Heart right ventricle (tissue), 16 donors: Measurements from ENCODE around the gene PSMD14. TPM values are rescaled to one million over a fixed set of nuclear protein-coding genes. Genes with fewer than 3 reads are reported as not detected.

Source experiments
- ATAC-seq, 8 donors: fragments of 200-7000 bp; cut with Tn5 transposase; one replicate each; pipeline ENCODE4 v1.9.1; 2020; ENCODE audit warnings: mild to moderate bottlenecking in 8 of 8, moderate library complexity in 8 of 8, moderate number of reproducible peaks in 1 of 8
- DNase-seq, 2 donors: peaks; one replicate each; pipeline ENCODE4 v3.0.0-alpha.2; 2020
- H3K27ac ChIP-seq, 10 donors: fragments of 200-600 bp; sonication (generic) in 2 of 10; one replicate each; pipeline versions ENCODE4 v1.5.0 to v1.8.0; 2020 to 2022; ENCODE audit warnings: mild to moderate bottlenecking in 3 of 10
- H3K27me3 ChIP-seq, 7 donors: fragments of 200-600 bp; one replicate each; pipeline ENCODE4 v1.8.0; 2021 to 2022; ENCODE audit warnings: mild to moderate bottlenecking in 2 of 7
- H3K36me3 ChIP-seq, 9 donors: fragments of 200-600 bp; sonication (generic) in 1 of 9; one replicate each; pipeline versions ENCODE4 v1.5.0 to v1.8.0; 2020 to 2022; ENCODE audit warnings: mild to moderate bottlenecking in 2 of 9
- H3K4me1 ChIP-seq, 9 donors: fragments of 200-600 bp; sonication (generic) in 1 of 9; one replicate each; pipeline versions ENCODE4 v1.5.0 to v1.8.0; 2020 to 2022; ENCODE audit warnings: mild to moderate bottlenecking in 4 of 9
- H3K4me3 ChIP-seq, 10 donors: fragments of 200-600 bp; sonication (generic) in 2 of 10; one replicate each; pipeline versions ENCODE4 v1.5.0 to v1.8.0; 2020 to 2022; ENCODE audit warnings: mild to moderate bottlenecking in 7 of 10, moderate library complexity in 2 of 10
- H3K9me3 ChIP-seq, 11 donors: fragments of 200-600 bp in 10 of 11; sonication (generic) in 2 of 11; one replicate each; pipeline versions ENCODE4 v1.5.0 to v1.8.0; 2013 to 2022; ENCODE audit warnings: mild to moderate bottlenecking in 2 of 11, control low read depth in 1 of 11, moderate library complexity in 1 of 11
- WGBS, 2 donors: extraction: QIAGEN DNeasy Blood & Tissue Kit; methylation state at CpG; one replicate each; pipeline ENCODE4 v1.1.7; 2013; ENCODE audit warnings: inconsistent platforms in 1 of 2; 5-methylcytosine and 5-hydroxymethylcytosine counted together
- intact Hi-C, 10 donors: fragments of 100-400 bp; cut with DNase I; formaldehyde crosslinking; loops; one replicate each; pipeline versions ENCODE4 v1.11.1 to v1.14.2; 2022
- polyA plus RNA-seq, 2 donors: library from polyadenylated mRNA; stranded (reverse); fragments of 200-250 nt; gene quantifications; one replicate each; pipeline ENCODE4 v1.2.3, GENCODE V29; 2013
- total RNA-seq, 10 donors: library from RNA; stranded (reverse); fragmentation: NEBNext Ultra II Directional in 3 of 10; extraction: Animal tissue kit (Norgen Biotek cat#: 25700) in 3 of 10; gene quantifications; one replicate each; pipeline versions ENCODE4 v1.2.1 to v1.2.4, GENCODE V29; 2021 to 2023
- TF ChIP-seq, protein P1 (sequence below), 9 donors: fragments of 200-600 bp; sonication (generic) in 2 of 9; IDR thresholded peaks; one replicate each; pipeline versions ENCODE4 v1.5.0 to v1.8.0; 2021 to 2022; ENCODE audit warnings: antibody characterized with exemption in 9 of 9, mild to moderate bottlenecking in 5 of 9, moderate library complexity in 1 of 9
- donor health status: Arrhythmogenic right ventricular cardiomyopathy.
- donor health status: ischemic (EF 13 %, LVEDD 7.1; RV severe dilation, severe dysfunction).
- donor health status: healthy with polysubstance abuse.
- donor health status: DM: no; HTN: yes; CAD: no.
- donor health status: DM: no; HTN: no; CAD: no.
- donor health status: ischemic (EF 25% LVEDD 6.9; RV normal size, moderate dysfunction).
- donor health status: ischemic (EF 25% LVEDD 5.7; RV mildly dilated, moderate dysfunction).
- donor health status: healthy.
- donor health status: DM: yes; HTN: yes; CAD: no.
- donor health status: Ischemic cardiomyopathy.
- donor health status: ischemic (EF 35%, LVEDD 5.7; RV mildly dilated, moderate dysfunction).
- donor health status: nonischemic (EF 11% LVEDD 7.7; RV severe dilation, severe dysfunction).
- donor health status: DM: yes; HTN: yes; CAD: no.
- donor health status: PGD.
- donor health status: ischemic (EF 29% LVEDD 5.4; RV normal size, mild dysfunction).
- donor health status: nonischemic (EF 23%, LVEDD 6.1; RV moderate dilation, normal function).

PSMD14 gene
- total and polyA plus RNA-seq, 12 donors, result 21.6 to 66.9 (median 44.4) TPM

- TF ChIP-seq, protein P1, sequence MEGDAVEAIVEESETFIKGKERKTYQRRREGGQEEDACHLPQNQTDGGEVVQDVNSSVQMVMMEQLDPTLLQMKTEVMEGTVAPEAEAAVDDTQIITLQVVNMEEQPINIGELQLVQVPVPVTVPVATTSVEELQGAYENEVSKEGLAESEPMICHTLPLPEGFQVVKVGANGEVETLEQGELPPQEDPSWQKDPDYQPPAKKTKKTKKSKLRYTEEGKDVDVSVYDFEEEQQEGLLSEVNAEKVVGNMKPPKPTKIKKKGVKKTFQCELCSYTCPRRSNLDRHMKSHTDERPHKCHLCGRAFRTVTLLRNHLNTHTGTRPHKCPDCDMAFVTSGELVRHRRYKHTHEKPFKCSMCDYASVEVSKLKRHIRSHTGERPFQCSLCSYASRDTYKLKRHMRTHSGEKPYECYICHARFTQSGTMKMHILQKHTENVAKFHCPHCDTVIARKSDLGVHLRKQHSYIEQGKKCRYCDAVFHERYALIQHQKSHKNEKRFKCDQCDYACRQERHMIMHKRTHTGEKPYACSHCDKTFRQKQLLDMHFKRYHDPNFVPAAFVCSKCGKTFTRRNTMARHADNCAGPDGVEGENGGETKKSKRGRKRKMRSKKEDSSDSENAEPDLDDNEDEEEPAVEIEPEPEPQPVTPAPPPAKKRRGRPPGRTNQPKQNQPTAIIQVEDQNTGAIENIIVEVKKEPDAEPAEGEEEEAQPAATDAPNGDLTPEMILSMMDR (IDR thresholded peaks at IDR 0.05), result no peak
- intact Hi-C loops, result no loop called here
- peaks cover 10 to 85% (median 81%) of the 10 kb centered on the region in 7 donors for H3K27me3 ChIP-seq
- no peak overlapping the region for H3K27ac ChIP-seq
- peaks cover 0 to under 1% (median 0%) of the 10 kb centered on the region in 9 donors for H3K36me3 ChIP-seq
- no peak overlapping the region for H3K4me3 ChIP-seq
- no peaks in the 10 kb centered on the region for H3K9me3 ChIP-seq
- DNase-seq (peak in 1 of 2 donors; percentile 11), ATAC-seq (peak in 2 of 8 donors; percentile 16 to 20)
- WGBS, 2 donors, result 4 to 6% methylated on average over 41 of the region's 41 CpGs
- peaks cover 7 to 52% (median 42%) of the 10 kb centered on the region in 9 donors for H3K4me1 ChIP-seq
Observed at GRCh38 chr2:161416708-161417437, 108.6 kb downstream of the PSMD14 start.

DNA sequence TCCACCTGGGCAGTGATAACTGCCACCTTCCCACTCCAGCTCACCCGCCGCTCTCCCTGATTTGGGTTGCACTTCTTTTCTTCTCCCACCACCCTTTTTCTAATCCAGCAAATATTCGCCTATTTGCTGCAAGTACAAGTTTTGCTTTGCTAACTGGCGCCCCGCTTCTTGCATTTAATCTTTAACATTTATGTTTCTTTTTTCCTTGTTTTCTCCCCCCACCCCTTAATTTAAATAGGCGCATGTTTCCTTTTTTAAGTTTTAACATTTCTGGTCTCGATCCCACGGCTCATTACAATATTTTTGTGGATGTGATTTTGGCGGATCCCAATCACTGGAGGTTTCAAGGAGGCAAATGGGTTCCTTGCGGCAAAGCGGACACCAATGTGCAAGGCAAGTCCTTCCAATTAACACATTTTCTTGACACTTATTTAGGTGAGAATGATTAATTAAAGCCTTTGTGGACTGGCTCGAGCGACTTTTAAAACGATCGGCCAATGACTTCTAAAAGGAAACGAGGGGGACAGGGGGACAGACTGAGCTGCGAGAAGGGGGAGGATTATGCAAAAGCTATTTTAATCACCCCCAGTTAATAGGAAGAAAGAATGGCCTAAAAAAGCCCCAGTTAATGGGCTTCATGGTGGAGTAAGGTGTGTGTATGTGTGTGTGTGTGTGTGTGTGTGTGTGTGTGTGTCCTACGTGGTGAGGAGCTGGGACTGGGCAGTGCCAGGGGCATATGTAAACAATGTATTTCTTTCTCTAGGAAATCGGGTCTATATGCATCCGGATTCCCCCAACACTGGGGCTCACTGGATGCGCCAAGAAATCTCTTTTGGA, 109.4 kb downstream of the PSMD14 start:
- no peaks in the 10 kb centered on the region for H3K36me3 ChIP-seq
- no peak overlapping the region for H3K4me3 ChIP-seq
- 8 to 10% methylated on average over 21 of the region's 21 CpGs for WGBS, 2 donors
- DNase-seq (no peak), ATAC-seq (no peak)
- TF ChIP-seq, protein P1 (IDR thresholded peaks at IDR 0.05), result no peak
- H3K9me3 ChIP-seq, result no peaks in the 10 kb centered on the region
- intact Hi-C loops, result no loop called here
- H3K27ac ChIP-seq, result no peak overlapping the region
- H3K4me1 ChIP-seq, result peaks cover 7 to 52% (median 42%) of the 10 kb centered on the region in 9 donors
- H3K27me3 ChIP-seq, result peaks cover 10 to 93% (median 89%) of the 10 kb centered on the region in 7 donors

GRCh38 chr2:161418275-161418714, 110.1 kb downstream of the PSMD14 start:
- peaks cover 7 to 52% (median 42%) of the 10 kb centered on the region in 9 donors for H3K4me1 ChIP-seq
- H3K9me3 ChIP-seq, result no peaks in the 10 kb centered on the region
- no peaks in the 10 kb centered on the region for H3K36me3 ChIP-seq
- TF ChIP-seq, protein P1 (IDR thresholded peaks at IDR 0.05), result no peak
- H3K27me3 ChIP-seq, result peaks cover 15 to 99% (median 96%) of the 10 kb centered on the region in 7 donors
- DNase-seq (no peak), ATAC-seq (no peak)
- peak overlapping the region in 2 of 10 donors; percentile 8 to 25 for H3K4me3 ChIP-seq
- no peak overlapping the region for H3K27ac ChIP-seq
- 3 to 5% methylated on average over 15 of the region's 15 CpGs for WGBS, 2 donors
- intact Hi-C loops, result no loop called here
